Measurements from ENCODE around the gene EXD1. TPM values are rescaled to one million over a fixed set of nuclear protein-coding genes. Genes with fewer than 3 reads are reported as not detected.
"Not testable (repeated sequence)": the region's sequence is repeated elsewhere in the genome, so short reads cannot be mapped to it uniquely, and the experiment has no call there.

Gene EXD1
- total RNA-seq, 1 experiment from 2014 or later = 0.26 TPM

DNA sequence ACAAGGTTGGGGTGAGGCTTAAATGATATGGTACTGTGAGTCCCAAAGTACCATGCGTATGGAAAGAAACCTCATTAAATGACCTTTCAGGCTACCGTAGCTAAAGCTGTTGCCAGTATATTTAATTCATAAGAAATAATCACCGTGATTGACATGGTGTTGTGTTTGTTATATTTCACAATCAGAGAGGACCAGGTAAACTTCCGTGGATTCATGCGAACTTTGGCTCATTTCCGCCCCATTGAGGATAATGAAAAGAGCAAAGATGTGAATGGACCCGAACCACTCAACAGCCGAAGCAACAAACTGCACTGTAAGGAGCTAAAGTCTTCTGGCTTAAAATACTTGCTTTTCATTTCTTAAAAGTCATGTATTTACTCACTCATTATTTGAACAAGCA is 32.0 kb upstream of the EXD1 start (continued):
- TF ChIP-seq, protein P1, sequence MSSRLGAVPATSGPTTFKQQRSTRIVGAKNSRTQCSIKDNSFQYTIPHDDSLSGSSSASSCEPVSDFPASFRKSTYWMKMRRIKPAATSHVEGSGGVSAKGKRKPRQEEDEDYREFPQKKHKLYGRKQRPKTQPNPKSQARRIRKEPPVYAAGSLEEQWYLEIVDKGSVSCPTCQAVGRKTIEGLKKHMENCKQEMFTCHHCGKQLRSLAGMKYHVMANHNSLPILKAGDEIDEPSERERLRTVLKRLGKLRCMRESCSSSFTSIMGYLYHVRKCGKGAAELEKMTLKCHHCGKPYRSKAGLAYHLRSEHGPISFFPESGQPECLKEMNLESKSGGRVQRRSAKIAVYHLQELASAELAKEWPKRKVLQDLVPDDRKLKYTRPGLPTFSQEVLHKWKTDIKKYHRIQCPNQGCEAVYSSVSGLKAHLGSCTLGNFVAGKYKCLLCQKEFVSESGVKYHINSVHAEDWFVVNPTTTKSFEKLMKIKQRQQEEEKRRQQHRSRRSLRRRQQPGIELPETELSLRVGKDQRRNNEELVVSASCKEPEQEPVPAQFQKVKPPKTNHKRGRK (CRISPR knock-in tag; IDR thresholded peaks at IDR 0.05; ENCODE audit: borderline replicate concordance) = no peak
- TF ChIP-seq, protein P2, sequence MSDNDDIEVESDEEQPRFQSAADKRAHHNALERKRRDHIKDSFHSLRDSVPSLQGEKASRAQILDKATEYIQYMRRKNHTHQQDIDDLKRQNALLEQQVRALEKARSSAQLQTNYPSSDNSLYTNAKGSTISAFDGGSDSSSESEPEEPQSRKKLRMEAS (CRISPR knock-in tag; IDR thresholded peaks at IDR 0.05) = no peak
- TF ChIP-seq ZNF317 (CRISPR knock-in tag; IDR thresholded peaks at IDR 0.05; ENCODE audit: borderline replicate concordance, low read depth) (no peak), NR3C1 (CRISPR knock-in tag; conservative IDR thresholded peaks at IDR 0.05; ENCODE audit: low read depth) (no peak), RORB (CRISPR knock-in tag; IDR thresholded peaks at IDR 0.05) (no peak)
- TF ChIP-seq, protein P3, sequence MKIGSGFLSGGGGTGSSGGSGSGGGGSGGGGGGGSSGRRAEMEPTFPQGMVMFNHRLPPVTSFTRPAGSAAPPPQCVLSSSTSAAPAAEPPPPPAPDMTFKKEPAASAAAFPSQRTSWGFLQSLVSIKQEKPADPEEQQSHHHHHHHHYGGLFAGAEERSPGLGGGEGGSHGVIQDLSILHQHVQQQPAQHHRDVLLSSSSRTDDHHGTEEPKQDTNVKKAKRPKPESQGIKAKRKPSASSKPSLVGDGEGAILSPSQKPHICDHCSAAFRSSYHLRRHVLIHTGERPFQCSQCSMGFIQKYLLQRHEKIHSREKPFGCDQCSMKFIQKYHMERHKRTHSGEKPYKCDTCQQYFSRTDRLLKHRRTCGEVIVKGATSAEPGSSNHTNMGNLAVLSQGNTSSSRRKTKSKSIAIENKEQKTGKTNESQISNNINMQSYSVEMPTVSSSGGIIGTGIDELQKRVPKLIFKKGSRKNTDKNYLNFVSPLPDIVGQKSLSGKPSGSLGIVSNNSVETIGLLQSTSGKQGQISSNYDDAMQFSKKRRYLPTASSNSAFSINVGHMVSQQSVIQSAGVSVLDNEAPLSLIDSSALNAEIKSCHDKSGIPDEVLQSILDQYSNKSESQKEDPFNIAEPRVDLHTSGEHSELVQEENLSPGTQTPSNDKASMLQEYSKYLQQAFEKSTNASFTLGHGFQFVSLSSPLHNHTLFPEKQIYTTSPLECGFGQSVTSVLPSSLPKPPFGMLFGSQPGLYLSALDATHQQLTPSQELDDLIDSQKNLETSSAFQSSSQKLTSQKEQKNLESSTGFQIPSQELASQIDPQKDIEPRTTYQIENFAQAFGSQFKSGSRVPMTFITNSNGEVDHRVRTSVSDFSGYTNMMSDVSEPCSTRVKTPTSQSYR (CRISPR knock-in tag; IDR thresholded peaks at IDR 0.05) = no peak

DNA sequence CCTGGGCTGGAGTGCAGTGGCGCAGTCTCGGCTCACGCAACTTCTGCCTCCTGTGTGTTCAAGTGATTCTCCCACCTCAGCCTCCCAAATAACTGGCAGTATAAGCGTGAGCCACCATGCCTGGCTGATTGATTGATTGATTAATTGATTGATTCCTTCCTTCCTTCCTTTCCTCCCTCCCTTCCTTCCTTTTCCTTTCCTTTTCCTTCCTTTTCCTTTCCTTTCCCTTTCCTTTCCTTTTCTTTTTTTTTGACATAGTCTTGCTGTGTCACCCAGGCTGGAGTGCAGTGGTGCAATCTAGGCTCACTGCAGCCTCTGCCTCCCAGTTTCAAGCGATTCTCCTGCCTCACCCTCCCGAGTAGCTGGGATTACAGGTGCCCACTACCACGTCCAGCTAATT is 30.4 kb upstream of the EXD1 start:
- peak overlapping the region; percentile 56; the same call in 1 of the 2 replicates for H3K27ac Mint-ChIP-seq

DNA sequence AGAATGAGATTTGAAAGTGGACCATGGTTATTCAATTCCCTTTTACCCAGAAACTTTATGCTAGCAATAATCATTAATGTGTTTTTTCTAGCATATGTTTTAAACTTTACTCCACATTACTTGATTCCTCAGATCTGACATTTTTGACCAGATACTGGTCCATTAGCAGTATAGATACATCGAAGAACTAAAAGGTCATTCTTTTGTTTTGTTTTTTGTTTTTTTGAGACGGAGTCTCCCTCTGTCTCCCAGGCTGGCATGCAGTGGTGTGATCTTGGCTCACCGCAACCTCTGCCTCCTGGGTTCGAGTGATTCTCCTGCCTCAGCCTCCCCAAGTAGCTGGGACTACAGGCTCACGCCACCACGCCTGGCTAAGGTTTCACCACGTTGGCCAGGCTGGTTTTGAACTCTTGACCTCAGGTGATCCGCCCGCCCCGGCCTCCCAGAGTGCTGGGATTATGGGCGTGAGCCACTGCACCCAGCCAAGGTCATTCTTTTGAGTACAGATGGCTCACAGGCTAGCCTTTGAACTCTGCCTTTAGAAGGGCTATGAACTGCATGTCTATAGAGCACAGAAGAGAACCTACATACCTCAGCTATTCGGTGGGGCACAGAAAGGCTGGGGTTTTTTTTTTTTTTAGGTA is 29.1 kb upstream of the EXD1 start:
- no peaks in the 10 kb centered on the region for H3K9me3 Mint-ChIP-seq
- CTCF ChIA-PET = no interaction called here
- H3K36me3 Mint-ChIP-seq = peaks cover 24% of the 10 kb centered on the region
- POLR2A ChIA-PET = interaction anchor here (0.8 kb wide), 1 partner anchor 10 kb away, joined by 8 read pairs; no protein-coding TSS in a partner anchor
- H3K4me3 Mint-ChIP-seq = no peak overlapping the region
- TF ChIP-seq GABPB1 (CRISPR knock-in tag; IDR thresholded peaks at IDR 0.05) (peak; percentile 41; the same call in 1 of the 2 replicates), PRRX2 (CRISPR knock-in tag; IDR thresholded peaks at IDR 0.05) (no peak)
- no peak for ATAC-seq
- peak overlapping the region; percentile 53; the same call in 1 of the 2 replicates for H3K27ac Mint-ChIP-seq
- H3K27me3 Mint-ChIP-seq (ENCODE audit: low read depth) = no peaks in the 10 kb centered on the region
- DNase-seq (ENCODE audit: low spot score) = no peak
- peaks cover 28% of the 10 kb centered on the region for H3K4me1 Mint-ChIP-seq

More for the DNA sequence above, 30.4 kb upstream of the EXD1 start:
- CTCF ChIA-PET = interaction anchor here (1.3 kb wide), 1 partner anchor 319 kb away, joined by 4 read pairs; no protein-coding TSS in a partner anchor
- DNase-seq (ENCODE audit: low spot score); H3K27me3 Mint-ChIP-seq (ENCODE audit: low read depth); POLR2A ChIA-PET; H3K4me3 Mint-ChIP-seq; ATAC-seq; H3K9me3 Mint-ChIP-seq: not testable (repeated sequence)
- Mint-ChIP-seq H3K36me3 (peaks cover 27% of the 10 kb centered on the region), H3K4me1 (peaks cover 29% of the 10 kb centered on the region)

DNA sequence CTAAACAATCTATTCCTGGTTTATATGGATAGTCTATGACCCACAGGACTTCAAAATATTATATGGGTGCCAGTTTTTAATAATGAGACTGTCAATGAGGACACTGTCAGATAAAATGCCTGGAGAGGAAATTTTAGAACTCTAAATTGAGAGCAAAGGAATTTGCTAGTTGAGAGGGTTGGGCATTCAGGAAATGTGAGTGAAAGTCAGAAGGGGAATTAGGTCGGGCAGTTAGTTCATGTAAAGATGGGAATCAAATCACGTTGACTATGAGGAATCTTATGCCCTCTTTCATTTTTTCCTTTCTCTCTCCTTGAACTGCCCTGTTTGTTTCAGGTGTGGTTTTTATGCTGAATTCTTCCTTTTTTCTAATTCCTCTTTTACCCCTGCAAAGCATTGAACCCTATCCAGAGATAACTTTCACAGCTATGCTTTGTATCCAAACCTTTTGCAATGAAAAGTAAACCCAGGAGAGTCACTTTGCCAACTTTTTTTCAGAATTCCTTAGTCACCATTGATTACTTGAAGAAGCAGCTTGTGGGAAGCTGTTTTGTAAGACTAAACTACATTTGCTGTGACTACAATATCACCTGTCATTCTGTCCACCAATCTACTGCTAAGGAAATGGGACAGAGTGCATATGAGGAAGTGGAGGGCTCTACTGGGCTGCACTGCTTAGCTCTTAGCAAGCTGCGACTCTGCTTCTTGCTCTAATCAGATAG is 28.4 kb upstream of the EXD1 start:
- ATAC-seq (no peak), DNase-seq (ENCODE audit: low spot score) (no peak)
- no peaks in the 10 kb centered on the region for H3K9me3 Mint-ChIP-seq
- H3K4me1 Mint-ChIP-seq = peaks cover 20% of the 10 kb centered on the region
- POLR2A ChIA-PET = no interaction called here
- no peaks in the 10 kb centered on the region for H3K27me3 Mint-ChIP-seq (ENCODE audit: low read depth)
- CTCF ChIA-PET = no interaction called here
- no peak overlapping the region for H3K27ac Mint-ChIP-seq
- H3K36me3 Mint-ChIP-seq = peaks cover 20% of the 10 kb centered on the region
- no peak overlapping the region for H3K4me3 Mint-ChIP-seq
- TF ChIP-seq RORB (CRISPR knock-in tag; IDR thresholded peaks at IDR 0.05) (no peak), RELA (CRISPR knock-in tag; IDR thresholded peaks at IDR 0.05; ENCODE audit: borderline replicate concordance) (no peak), TEAD4 (CRISPR knock-in tag; IDR thresholded peaks at IDR 0.05) (no peak)
- TF ChIP-seq, protein P4, sequence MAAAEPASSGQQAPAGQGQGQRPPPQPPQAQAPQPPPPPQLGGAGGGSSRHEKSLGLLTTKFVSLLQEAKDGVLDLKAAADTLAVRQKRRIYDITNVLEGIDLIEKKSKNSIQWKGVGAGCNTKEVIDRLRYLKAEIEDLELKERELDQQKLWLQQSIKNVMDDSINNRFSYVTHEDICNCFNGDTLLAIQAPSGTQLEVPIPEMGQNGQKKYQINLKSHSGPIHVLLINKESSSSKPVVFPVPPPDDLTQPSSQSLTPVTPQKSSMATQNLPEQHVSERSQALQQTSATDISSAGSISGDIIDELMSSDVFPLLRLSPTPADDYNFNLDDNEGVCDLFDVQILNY (CRISPR knock-in tag; IDR thresholded peaks at IDR 0.05) = no peak
- TF ChIP-seq, protein P5, sequence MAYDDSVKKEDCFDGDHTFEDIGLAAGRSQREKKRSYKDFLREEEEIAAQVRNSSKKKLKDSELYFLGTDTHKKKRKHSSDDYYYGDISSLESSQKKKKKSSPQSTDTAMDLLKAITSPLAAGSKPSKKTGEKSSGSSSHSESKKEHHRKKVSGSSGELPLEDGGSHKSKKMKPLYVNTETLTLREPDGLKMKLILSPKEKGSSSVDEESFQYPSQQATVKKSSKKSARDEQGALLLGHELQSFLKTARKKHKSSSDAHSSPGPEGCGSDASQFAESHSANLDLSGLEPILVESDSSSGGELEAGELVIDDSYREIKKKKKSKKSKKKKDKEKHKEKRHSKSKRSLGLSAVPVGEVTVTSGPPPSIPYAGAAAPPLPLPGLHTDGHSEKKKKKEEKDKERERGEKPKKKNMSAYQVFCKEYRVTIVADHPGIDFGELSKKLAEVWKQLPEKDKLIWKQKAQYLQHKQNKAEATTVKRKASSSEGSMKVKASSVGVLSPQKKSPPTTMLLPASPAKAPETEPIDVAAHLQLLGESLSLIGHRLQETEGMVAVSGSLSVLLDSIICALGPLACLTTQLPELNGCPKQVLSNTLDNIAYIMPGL (CRISPR knock-in tag; IDR thresholded peaks at IDR 0.05) = no peak
- TF ChIP-seq, protein P6, sequence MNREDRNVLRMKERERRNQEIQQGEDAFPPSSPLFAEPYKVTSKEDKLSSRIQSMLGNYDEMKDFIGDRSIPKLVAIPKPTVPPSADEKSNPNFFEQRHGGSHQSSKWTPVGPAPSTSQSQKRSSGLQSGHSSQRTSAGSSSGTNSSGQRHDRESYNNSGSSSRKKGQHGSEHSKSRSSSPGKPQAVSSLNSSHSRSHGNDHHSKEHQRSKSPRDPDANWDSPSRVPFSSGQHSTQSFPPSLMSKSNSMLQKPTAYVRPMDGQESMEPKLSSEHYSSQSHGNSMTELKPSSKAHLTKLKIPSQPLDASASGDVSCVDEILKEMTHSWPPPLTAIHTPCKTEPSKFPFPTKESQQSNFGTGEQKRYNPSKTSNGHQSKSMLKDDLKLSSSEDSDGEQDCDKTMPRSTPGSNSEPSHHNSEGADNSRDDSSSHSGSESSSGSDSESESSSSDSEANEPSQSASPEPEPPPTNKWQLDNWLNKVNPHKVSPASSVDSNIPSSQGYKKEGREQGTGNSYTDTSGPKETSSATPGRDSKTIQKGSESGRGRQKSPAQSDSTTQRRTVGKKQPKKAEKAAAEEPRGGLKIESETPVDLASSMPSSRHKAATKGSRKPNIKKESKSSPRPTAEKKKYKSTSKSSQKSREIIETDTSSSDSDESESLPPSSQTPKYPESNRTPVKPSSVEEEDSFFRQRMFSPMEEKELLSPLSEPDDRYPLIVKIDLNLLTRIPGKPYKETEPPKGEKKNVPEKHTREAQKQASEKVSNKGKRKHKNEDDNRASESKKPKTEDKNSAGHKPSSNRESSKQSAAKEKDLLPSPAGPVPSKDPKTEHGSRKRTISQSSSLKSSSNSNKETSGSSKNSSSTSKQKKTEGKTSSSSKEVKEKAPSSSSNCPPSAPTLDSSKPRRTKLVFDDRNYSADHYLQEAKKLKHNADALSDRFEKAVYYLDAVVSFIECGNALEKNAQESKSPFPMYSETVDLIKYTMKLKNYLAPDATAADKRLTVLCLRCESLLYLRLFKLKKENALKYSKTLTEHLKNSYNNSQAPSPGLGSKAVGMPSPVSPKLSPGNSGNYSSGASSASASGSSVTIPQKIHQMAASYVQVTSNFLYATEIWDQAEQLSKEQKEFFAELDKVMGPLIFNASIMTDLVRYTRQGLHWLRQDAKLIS (CRISPR knock-in tag; IDR thresholded peaks at IDR 0.05; ENCODE audit: borderline replicate concordance) = no peak
